Small intestine (tissue), 7 donors: Measurements from ENCODE around the gene RCN1. TPM values are rescaled to one million over a fixed set of nuclear protein-coding genes. Genes with fewer than 3 reads are reported as not detected.
"Not testable (repeated sequence)": the region's sequence is repeated elsewhere in the genome, so short reads cannot be mapped to it uniquely, and the experiment has no call there.

Experiments
- DNase-seq, 2 donors: peaks; one replicate each; pipeline versions ENCODE4 v3.0.0 to v3.0.0-alpha.2; 2013
- FAIRE-seq: peaks from 2 replicates; lab custom pipeline; 2012; peaks lifted over from hg19 to GRCh38; lab: Jason Lieb, UNC
- H3K27ac ChIP-seq, 3 donors: one replicate each; pipeline ENCODE4 v1.5.1; 2013; ENCODE audit warnings: low read length in 2 of 3, mild to moderate bottlenecking in 2 of 3, control low read depth in 1 of 3, inconsistent platforms in 1 of 3, low read depth in 1 of 3, moderate library complexity in 1 of 3
- H3K27me3 ChIP-seq, 3 donors: one replicate each; pipeline ENCODE4 v1.6.1; 2013; ENCODE audit warnings: low read length in 3 of 3, inconsistent platforms in 1 of 3; ENCODE audit not compliant: control insufficient read depth in 3 of 3, insufficient read depth in 3 of 3
- H3K36me3 ChIP-seq, 3 donors: one replicate each; pipeline ENCODE4 v1.6.1; 2013; ENCODE audit warnings: low read length in 3 of 3, inconsistent platforms in 1 of 3, low read depth in 1 of 3, mild to moderate bottlenecking in 1 of 3, moderate library complexity in 1 of 3; ENCODE audit not compliant: control insufficient read depth in 3 of 3, insufficient read depth in 2 of 3
- H3K4me1 ChIP-seq, 3 donors: one replicate each; pipeline ENCODE4 v1.6.1; 2013; ENCODE audit warnings: low read length in 2 of 3, inconsistent platforms in 1 of 3, low read depth in 1 of 3, mild to moderate bottlenecking in 1 of 3, moderate library complexity in 1 of 3; ENCODE audit not compliant: control insufficient read depth in 3 of 3, insufficient read depth in 2 of 3
- H3K4me3 ChIP-seq, 3 donors: one replicate each; pipeline ENCODE4 v1.5.1; 2013; ENCODE audit warnings: low read length in 3 of 3, control low read depth in 1 of 3, inconsistent platforms in 1 of 3, low read depth in 1 of 3, mild to moderate bottlenecking in 1 of 3, moderate library complexity in 1 of 3
- H3K9me3 ChIP-seq, 2 donors: one replicate each; pipeline ENCODE4 v1.6.1; 2013; ENCODE audit warnings: low read depth in 1 of 2, low read length in 1 of 2; ENCODE audit not compliant: control insufficient read depth in 2 of 2, insufficient read depth in 1 of 2
- WGBS, 3 donors: extraction: QIAGEN DNeasy Blood & Tissue Kit; methylation state at CpG; one replicate each; pipeline ENCODE4 v1.1.7; 2013; 5-methylcytosine and 5-hydroxymethylcytosine counted together
- polyA plus RNA-seq, 4 donors: library from polyadenylated mRNA; stranded (reverse) in 3 of 4; unstranded in 1 of 4; fragments of 200-250 nt in 3 of 4; fragments of 120-200 nt in 1 of 4; gene quantifications; one replicate each; pipeline versions ENCODE4 v1.2.1 to v1.2.3, GENCODE V29; 2013
- donor health status: healthy with polysubstance abuse.
- donor health status: control.
- donor health status: control.
- donor health status: Bipolar disorder and iron deficiency.
- donor health status: healthy.

Gene RCN1
- polyA plus RNA-seq, 4 donors, result 9.4 to 87.5 (median 44.9) TPM

DNA sequence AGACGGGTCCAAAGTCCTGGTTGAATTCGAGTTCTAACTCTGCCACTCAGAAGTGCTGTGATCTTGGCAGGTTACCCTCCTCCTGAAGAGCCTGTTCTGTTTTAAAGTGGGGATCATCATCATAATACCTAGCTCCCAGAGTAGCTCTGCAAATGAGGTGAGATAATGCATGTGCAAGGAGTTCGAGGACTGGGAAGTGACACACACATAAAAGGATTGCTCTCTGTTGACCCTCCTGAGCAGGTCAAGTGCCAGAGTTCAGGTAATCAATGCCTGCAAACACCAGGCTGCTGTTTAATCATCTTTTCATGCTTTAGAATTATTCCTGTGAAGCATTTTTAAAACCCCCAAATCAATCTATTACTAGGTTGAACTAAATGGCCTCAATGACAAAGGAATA is 19.9 kb downstream of the RCN1 start:
- Histone ChIP-seq H3K9me3 (no peaks in the 10 kb centered on the region), H3K4me3 (no peak overlapping the region), H3K36me3 (peaks cover 0 to 3% (median 0%) of the 10 kb centered on the region in 3 donors), H3K27ac (no peak overlapping the region), H3K4me1 (no peaks in the 10 kb centered on the region), H3K27me3 (peaks cover 0 to 5% (median 3%) of the 10 kb centered on the region in 3 donors)
- DNase-seq (no peak), FAIRE-seq (no peak)
- WGBS, 3 donors, result 41 to 73% (median 54%) methylated on average over 3 of the region's 3 CpGs

DNA sequence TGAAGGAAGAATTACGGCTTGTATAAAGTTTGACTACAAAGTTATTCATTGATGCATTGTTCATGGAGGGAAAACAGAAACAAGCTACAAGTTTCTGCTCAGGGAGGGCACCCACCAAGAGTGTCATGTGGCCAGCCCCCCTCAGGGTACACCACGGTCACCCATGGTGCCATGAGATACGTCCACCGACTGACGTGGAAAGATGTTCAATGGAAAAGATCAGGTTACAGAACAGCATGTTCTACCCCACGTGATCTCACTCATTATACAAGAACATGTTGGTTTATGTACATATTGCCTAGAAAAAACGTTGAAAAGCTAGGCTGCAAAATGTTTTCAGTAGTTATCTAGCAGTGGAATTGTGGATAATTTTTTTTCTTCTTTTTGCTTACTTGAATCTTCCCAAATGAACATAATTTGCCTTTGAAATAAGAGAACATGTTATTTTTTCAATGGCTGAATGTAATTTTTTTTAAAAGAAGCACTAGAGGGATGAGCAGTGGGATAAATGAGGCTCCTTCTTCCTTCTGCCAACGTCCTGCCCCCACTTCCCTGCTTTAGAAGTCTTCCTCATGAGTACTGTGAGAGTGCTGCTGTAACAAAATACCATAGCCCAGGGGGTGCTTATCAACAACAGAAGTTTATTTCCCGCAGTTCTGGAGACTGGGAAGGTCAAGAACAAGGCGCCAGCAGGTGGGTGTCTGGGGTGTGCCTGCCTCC is 22.5 kb downstream of the RCN1 start:
- Histone ChIP-seq H3K4me3 (no peak overlapping the region), H3K27me3 (peaks cover 0 to 5% (median 3%) of the 10 kb centered on the region in 3 donors), H3K4me1 (no peaks in the 10 kb centered on the region), H3K27ac (no peak overlapping the region), H3K36me3 (no peaks in the 10 kb centered on the region), H3K9me3 (no peaks in the 10 kb centered on the region)
- DNase-seq (no peak), FAIRE-seq (no peak)
- 45 to 51% (median 49%) methylated on average over 10 of the region's 10 CpGs for WGBS, 3 donors

DNA sequence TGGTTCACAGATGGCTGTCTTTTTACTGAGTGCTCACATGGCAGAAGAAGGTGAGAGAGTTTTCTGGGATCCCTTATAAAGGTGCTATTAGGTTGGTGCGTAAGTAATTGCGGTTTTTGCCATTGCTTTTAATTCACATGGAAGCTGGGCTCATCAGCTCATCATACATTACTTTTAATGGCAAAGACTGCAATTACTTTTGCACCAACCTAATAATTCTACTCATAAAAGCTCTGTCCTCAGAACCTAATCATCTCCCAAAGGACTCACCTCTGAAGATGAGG is 23.0 kb downstream of the RCN1 start:
- no peaks in the 10 kb centered on the region for H3K36me3 ChIP-seq
- DNase-seq (no peak), FAIRE-seq (no peak)
- peaks cover 0 to 5% (median 3%) of the 10 kb centered on the region in 3 donors for H3K27me3 ChIP-seq
- no peaks in the 10 kb centered on the region for H3K9me3 ChIP-seq
- WGBS, 3 donors, result 91 to 96% (median 91%) methylated on average over 2 of the region's 2 CpGs
- no peaks in the 10 kb centered on the region for H3K4me1 ChIP-seq
- no peak overlapping the region for H3K4me3 ChIP-seq
- no peak overlapping the region for H3K27ac ChIP-seq

DNA sequence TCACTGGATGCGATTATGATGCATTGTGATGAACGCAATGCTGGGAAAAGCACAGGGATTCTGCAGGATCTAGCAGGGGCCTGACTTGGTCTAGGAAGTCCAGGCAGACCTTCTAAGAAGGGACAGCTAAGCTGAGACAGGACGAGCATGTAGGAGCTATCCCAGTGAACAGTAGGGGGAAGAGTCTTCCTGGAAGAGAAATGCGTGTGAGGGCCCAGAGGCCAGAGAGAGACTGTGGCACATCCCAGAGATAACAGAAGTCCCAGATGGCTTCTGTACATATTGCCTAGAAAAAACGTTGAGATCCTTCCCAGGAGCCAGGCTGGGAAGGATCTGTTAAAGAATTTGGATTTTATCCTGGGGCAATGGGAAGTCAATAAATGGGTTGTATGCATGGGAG is 24.6 kb downstream of the RCN1 start:
- Histone ChIP-seq H3K36me3 (no peaks in the 10 kb centered on the region), H3K27ac (no peak overlapping the region), H3K27me3 (peaks cover 0 to 5% (median 3%) of the 10 kb centered on the region in 3 donors), H3K4me1 (no peaks in the 10 kb centered on the region), H3K4me3 (no peak overlapping the region), H3K9me3 (no peaks in the 10 kb centered on the region)
- 59 to 64% (median 61%) methylated on average over 5 of the region's 5 CpGs for WGBS, 3 donors
- no peak for DNase-seq
- no peak for FAIRE-seq

DNA sequence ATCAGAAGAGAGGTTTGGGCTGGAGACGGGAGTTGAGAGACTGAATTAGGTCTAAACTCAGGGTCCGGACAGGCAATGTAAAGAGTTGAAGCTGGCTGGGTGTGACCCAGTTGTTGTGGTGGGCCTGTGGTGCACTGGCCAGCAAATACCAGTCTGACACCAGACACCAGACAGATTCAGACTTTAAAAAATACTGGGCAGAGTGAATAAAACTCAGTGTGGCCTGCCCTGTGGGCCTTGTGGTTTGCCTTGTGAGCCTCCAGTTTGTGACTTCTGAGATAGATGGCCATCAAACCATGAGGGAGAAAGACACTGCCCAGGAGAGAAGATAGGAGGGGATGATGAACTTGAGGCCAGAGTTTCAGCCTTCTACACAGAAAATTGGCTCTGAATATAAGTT is 25.8 kb downstream of the RCN1 start:
- H3K36me3 ChIP-seq, result no peaks in the 10 kb centered on the region
- no peaks in the 10 kb centered on the region for H3K9me3 ChIP-seq
- no peak overlapping the region for H3K4me3 ChIP-seq
- WGBS, 3 donors, result 91 to 95% (median 92%) methylated on average over 2 of the region's 2 CpGs
- no peak overlapping the region for H3K27ac ChIP-seq
- DNase-seq, result no peak
- no peaks in the 10 kb centered on the region for H3K4me1 ChIP-seq
- no peak for FAIRE-seq
- H3K27me3 ChIP-seq, result peaks cover 0 to 5% (median 3%) of the 10 kb centered on the region in 3 donors

DNA sequence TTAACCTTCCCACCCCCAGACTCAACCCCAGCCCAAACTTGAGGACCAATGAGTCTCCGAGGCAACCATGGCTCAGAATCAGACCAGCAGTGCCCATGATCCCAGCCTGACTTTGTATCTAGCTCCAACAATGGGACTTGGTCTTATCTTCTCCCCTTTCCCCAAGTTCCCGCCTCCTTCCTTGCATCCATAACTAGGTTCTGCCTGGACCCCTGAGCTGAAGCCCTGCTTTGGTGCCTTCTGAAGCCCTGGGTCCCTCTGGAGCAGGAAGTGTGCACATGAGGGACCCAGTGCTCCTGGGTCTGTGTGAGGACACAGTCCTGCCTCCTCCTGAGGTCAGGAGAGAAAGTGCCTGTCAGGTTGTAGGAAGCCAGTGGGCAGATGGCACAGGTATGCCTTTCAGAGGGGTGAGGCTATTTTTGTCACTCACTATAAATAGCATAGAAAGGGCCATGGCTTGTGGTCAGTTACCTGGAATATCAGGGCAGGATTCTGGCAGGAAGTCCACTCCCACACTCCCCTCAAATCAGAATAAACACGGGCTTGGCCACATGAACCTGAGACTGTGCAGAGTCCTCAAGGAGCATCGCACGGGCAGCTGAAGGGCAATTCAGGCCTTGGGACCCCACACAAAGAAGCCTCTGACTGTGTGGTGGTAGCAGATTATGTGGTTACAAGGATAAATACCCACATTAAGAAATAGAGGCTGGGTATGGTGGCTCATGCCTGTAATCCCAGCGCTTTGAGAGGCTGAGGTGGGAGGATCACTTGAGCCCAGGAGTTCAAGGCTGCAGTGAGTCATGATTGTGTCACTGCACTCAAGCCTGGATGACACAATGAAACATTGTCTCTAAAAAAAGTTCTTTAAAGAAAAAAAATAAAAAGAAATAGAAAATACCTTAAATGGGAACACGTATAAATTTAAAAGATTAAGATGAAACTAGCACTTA is 27.4 kb downstream of the RCN1 start:
- H3K4me3 ChIP-seq, result no peak overlapping the region
- FAIRE-seq, result no peak
- 69 to 82% (median 80%) methylated on average over 7 of the region's 7 CpGs for WGBS, 3 donors
- no peak overlapping the region for H3K27ac ChIP-seq
- no peaks in the 10 kb centered on the region for H3K27me3 ChIP-seq
- H3K4me1 ChIP-seq, result no peaks in the 10 kb centered on the region
- H3K9me3 ChIP-seq, result no peaks in the 10 kb centered on the region
- H3K36me3 ChIP-seq, result no peaks in the 10 kb centered on the region
- DNase-seq, result no peak

DNA sequence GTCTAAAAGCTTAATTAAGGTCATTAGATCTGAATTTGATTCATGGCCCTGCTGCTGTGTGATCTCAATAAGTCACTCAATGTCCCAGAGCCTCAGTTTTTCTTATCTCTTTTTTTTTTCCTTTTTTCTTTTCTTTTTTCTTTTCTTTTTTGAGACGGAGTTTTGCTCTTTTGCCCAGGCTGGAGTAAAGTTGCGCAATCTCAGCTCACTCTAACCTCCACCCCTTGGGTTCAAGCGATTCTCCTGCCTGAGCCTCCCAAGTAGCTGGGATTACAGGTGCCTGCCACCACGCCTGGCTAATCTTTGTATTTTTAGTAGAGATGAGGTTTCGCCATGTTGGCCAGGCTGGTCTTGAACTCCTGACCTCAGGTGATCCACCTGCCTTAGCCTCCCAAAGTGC is 28.3 kb downstream of the RCN1 start:
- H3K4me1 ChIP-seq, H3K27me3 ChIP-seq, H3K36me3 ChIP-seq, H3K4me3 ChIP-seq, H3K9me3 ChIP-seq, H3K27ac ChIP-seq, DNase-seq, FAIRE-seq: not testable (repeated sequence)
- 80 to 95% (median 84%) methylated on average over 5 of the region's 5 CpGs for WGBS, 3 donors

DNA sequence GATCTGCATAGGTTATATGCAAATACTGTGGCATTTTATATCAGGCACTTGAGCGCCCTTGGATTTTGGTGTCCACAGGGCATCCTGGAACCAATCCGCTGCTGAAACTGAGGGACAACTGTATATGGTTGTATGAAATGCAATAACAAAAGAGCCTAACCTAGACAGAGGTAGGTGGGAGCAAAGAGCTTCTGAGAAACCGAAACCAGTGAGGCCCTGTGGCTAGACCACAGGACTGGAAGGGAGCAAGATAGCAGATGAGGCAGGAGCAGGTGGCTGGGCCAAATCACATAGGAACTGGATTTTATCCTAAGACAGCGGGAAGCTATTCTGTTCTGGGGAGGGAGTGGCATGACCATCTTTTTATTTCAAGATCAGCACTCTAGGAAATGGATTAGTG is 30.1 kb downstream of the RCN1 start:
- H3K27ac ChIP-seq, result no peak overlapping the region
- H3K4me3 ChIP-seq, result no peak overlapping the region
- H3K9me3 ChIP-seq, result no peaks in the 10 kb centered on the region
- H3K4me1 ChIP-seq, result no peaks in the 10 kb centered on the region
- DNase-seq (no peak), FAIRE-seq (no peak)
- 76 to 87% (median 82%) methylated on average over 4 of the region's 4 CpGs for WGBS, 3 donors
- H3K36me3 ChIP-seq, result no peaks in the 10 kb centered on the region
- H3K27me3 ChIP-seq, result no peaks in the 10 kb centered on the region
